ENCODE data around the gene PKNOX2. TPM values are rescaled to one million over a fixed set of nuclear protein-coding genes. Genes with fewer than 3 reads are reported as not detected.

Gene PKNOX2
- total and polyA plus RNA-seq, 4 experiments from 2014 or later = not detected

DNA sequence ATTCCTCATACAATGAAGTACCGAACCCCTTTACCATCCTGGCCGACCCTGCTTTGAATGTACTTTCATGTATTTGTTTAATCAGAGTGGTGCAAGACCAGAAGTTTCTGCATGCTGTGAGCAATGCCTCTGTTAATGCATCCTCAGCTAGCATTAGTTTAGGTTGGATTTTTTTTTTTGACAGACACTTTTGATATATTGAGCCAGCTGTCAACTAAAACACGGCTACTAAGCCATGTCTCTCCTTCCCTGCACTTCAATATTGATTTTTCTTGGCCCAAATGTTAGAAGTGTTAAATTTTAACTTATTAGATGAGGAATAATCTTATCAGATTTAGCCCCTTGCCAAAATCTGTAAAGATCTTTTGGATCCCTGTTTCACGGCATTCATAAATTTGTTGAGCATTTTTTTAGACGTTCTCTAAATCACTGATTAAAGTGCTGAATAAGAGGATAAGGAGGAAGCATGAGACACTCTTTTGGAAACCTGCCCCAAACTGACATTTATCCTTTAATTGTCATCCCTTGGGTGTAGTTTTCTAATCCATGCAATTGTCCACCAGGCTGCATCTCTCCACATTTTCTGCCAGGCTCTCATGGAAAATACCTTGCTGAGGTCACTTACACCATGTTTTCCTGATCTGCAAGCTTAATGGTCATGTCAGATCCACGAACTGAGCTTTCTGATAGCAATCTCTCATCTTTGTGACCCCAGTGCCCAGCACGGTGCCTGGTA lies 200.8 kb downstream of the PKNOX2 start:
- Histone ChIP-seq H3K4me3 (ENCODE audit: low read length in 2 of 2) (no peak overlapping the region), H3K4me1 (ENCODE audit: insufficient read depth, low read length) (no peaks in the 10 kb centered on the region), H3K36me3 (ENCODE audit: insufficient read depth, low read length) (no peaks in the 10 kb centered on the region), H3K9me3 (ENCODE audit: control insufficient read depth in 1 of 2, low read length in 2 of 2) (no peaks in the 10 kb centered on the region), H3K27ac (ENCODE audit: low read depth, low read length) (no peak overlapping the region), H3K27me3 (ENCODE audit: insufficient read depth, low read length) (no peaks in the 10 kb centered on the region)
- intact Hi-C loops (cut with micrococcal nuclease) = no loop called here
- Mint-ChIP-seq H3K36me3 (no peaks in the 10 kb centered on the region), H3K27me3 (peaks cover 8 to 12% of the 10 kb centered on the region in 2 donors), H3K4me3 (no peak overlapping the region), H3K9me3 (no peaks in the 10 kb centered on the region), H3K27ac (no peak overlapping the region), H3K4me1 (no peaks in the 10 kb centered on the region)
- ChIA-PET POLR2A (ENCODE audit: partially characterized antibody) (no interaction called here), CTCF (ENCODE audit: partially characterized antibody) (interaction anchor here (1.3 kb wide), 1 partner anchor 20 kb away, joined by 4 read pairs; no protein-coding TSS in a partner anchor)
- no peak for DNase-seq

GRCh38 chr11:125367710-125368109 lies 203.2 kb downstream of the PKNOX2 start:
- Histone ChIP-seq H3K27ac (ENCODE audit: low read depth, low read length) (no peak overlapping the region), H3K4me3 (ENCODE audit: low read length in 2 of 2) (no peak overlapping the region), H3K9me3 (ENCODE audit: control insufficient read depth in 1 of 2, low read length in 2 of 2) (no peaks in the 10 kb centered on the region), H3K27me3 (ENCODE audit: insufficient read depth, low read length) (no peaks in the 10 kb centered on the region), H3K36me3 (ENCODE audit: insufficient read depth, low read length) (no peaks in the 10 kb centered on the region), H3K4me1 (ENCODE audit: insufficient read depth, low read length) (no peaks in the 10 kb centered on the region)
- H3K4me1 Mint-ChIP-seq = peaks cover 0 to 2% (median 0%) of the 10 kb centered on the region in 4 donors
- ChIA-PET POLR2A (ENCODE audit: partially characterized antibody) (no interaction called here), CTCF (ENCODE audit: partially characterized antibody) (interaction anchor here (1.0 kb wide), 1 partner anchor 37 kb away, joined by 3 read pairs; no protein-coding TSS in a partner anchor)
- H3K36me3 Mint-ChIP-seq = no peaks in the 10 kb centered on the region
- peaks cover 23 to 26% of the 10 kb centered on the region in 2 donors for H3K27me3 Mint-ChIP-seq
- no peak for DNase-seq
- no peak overlapping the region for H3K27ac Mint-ChIP-seq
- no peaks in the 10 kb centered on the region for H3K9me3 Mint-ChIP-seq
- intact Hi-C loops (cut with micrococcal nuclease) = no loop called here
- H3K4me3 Mint-ChIP-seq = no peak overlapping the region

DNA sequence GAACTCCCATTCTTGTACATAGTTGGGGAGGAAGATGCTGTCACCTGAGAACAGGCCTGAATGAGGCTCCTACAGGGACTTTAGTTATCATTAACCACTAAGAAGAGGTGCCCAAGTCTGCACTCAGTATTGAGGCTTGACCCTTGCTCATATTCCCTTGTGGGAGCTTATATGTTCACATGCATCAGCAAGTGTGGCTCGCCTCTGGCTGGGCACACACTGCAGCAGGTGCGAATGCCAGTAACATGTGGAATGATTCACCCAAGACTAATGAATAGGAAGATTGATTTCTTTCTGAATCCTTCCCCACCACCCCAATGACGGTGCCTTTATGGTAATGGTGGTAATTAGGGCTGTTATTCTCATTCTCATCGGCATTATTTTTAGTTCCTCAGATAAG lies 204.2 kb downstream of the PKNOX2 start:
- Mint-ChIP-seq H3K9me3 (no peaks in the 10 kb centered on the region), H3K4me1 (peaks cover 0 to 2% (median 0%) of the 10 kb centered on the region in 4 donors), H3K27ac (no peak overlapping the region), H3K27me3 (peaks cover 21 to 28% of the 10 kb centered on the region in 2 donors), H3K4me3 (no peak overlapping the region), H3K36me3 (no peaks in the 10 kb centered on the region)
- H3K4me1 ChIP-seq (ENCODE audit: insufficient read depth, low read length) = no peaks in the 10 kb centered on the region
- no peak overlapping the region for H3K27ac ChIP-seq (ENCODE audit: low read depth, low read length)
- no peaks in the 10 kb centered on the region for H3K36me3 ChIP-seq (ENCODE audit: insufficient read depth, low read length)
- H3K9me3 ChIP-seq (ENCODE audit: control insufficient read depth in 1 of 2, low read length in 2 of 2) = no peaks in the 10 kb centered on the region
- POLR2A ChIA-PET (ENCODE audit: partially characterized antibody) = no interaction called here
- intact Hi-C loops (cut with micrococcal nuclease) = no loop called here
- CTCF ChIA-PET (ENCODE audit: partially characterized antibody) = no interaction called here
- no peak for DNase-seq
- no peaks in the 10 kb centered on the region for H3K27me3 ChIP-seq (ENCODE audit: insufficient read depth, low read length)
- H3K4me3 ChIP-seq (ENCODE audit: low read length in 2 of 2) = no peak overlapping the region

GRCh38 chr11:125369808-125370207 lies 205.3 kb downstream of the PKNOX2 start:
- Histone ChIP-seq H3K4me1 (ENCODE audit: insufficient read depth, low read length) (no peaks in the 10 kb centered on the region), H3K27me3 (ENCODE audit: insufficient read depth, low read length) (no peaks in the 10 kb centered on the region), H3K27ac (ENCODE audit: low read depth, low read length) (no peak overlapping the region), H3K4me3 (ENCODE audit: low read length in 2 of 2) (no peak overlapping the region), H3K36me3 (ENCODE audit: insufficient read depth, low read length) (no peaks in the 10 kb centered on the region), H3K9me3 (ENCODE audit: control insufficient read depth in 1 of 2, low read length in 2 of 2) (no peaks in the 10 kb centered on the region)
- DNase-seq = no peak
- no peaks in the 10 kb centered on the region for H3K36me3 Mint-ChIP-seq
- H3K4me3 Mint-ChIP-seq = no peak overlapping the region
- no peak overlapping the region for H3K27ac Mint-ChIP-seq
- POLR2A ChIA-PET (ENCODE audit: partially characterized antibody) = no interaction called here
- CTCF ChIA-PET (ENCODE audit: partially characterized antibody) = no interaction called here
- H3K4me1 Mint-ChIP-seq = peaks cover 0 to 2% (median 0%) of the 10 kb centered on the region in 4 donors
- intact Hi-C loops (cut with micrococcal nuclease) = no loop called here
- H3K27me3 Mint-ChIP-seq = peaks cover 19 to 28% of the 10 kb centered on the region in 2 donors
- no peaks in the 10 kb centered on the region for H3K9me3 Mint-ChIP-seq

DNA sequence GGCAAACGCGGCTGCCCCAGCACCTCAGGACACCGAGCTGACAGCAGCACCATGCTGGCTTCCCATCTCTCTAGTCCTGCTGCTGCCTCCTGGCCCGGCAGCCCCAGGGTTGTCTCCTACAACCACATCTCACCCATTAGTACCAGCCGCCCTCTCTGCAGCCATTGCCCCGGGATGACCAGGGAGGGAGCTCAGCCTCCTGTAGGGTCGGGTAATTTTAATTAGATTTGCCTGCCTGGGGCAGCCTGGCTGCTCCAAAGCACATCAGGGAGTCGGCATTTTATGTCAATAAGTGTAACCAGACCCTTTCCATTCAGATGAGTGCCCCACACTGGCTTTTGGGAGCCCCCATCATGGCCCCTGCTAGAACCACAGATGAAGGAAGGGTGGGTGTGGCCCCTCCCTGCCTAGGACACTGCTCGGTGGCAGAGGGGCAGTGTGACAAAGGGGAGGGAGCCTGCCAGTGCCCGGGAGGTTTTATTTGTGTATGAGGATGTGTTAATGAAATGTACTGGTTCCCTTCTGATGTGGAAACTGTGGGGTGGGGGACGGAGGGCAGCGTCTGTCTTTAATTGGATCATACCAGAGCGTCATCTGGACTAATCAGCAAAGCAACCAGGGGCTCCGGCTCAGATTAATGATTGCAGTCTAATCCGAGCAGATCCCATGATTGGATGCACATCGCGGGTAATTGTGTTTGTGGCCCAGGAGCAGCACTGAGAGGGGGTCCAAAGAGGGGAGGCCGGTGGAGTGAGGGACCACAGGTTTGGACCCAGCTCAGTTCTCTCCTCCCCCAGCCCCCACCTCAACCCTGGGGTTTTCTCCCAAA lies 206.2 kb downstream of the PKNOX2 start:
- H3K4me3 ChIP-seq (ENCODE audit: low read length in 2 of 2) = no peak overlapping the region
- H3K4me1 ChIP-seq (ENCODE audit: insufficient read depth, low read length) = no peaks in the 10 kb centered on the region
- ChIA-PET CTCF (ENCODE audit: partially characterized antibody) (no interaction called here), POLR2A (ENCODE audit: partially characterized antibody) (no interaction called here)
- intact Hi-C loops (cut with micrococcal nuclease) = no loop called here
- Mint-ChIP-seq H3K4me1 (peaks cover 0 to 2% (median 0%) of the 10 kb centered on the region in 4 donors), H3K27me3 (peaks cover 23 to 35% of the 10 kb centered on the region in 2 donors), H3K36me3 (no peaks in the 10 kb centered on the region), H3K9me3 (no peaks in the 10 kb centered on the region), H3K27ac (no peak overlapping the region), H3K4me3 (no peak overlapping the region)
- H3K27me3 ChIP-seq (ENCODE audit: insufficient read depth, low read length) = no peaks in the 10 kb centered on the region
- H3K9me3 ChIP-seq (ENCODE audit: control insufficient read depth in 1 of 2, low read length in 2 of 2) = no peaks in the 10 kb centered on the region
- no peak overlapping the region for H3K27ac ChIP-seq (ENCODE audit: low read depth, low read length)
- DNase-seq = no peak
- H3K36me3 ChIP-seq (ENCODE audit: insufficient read depth, low read length) = no peaks in the 10 kb centered on the region

DNA sequence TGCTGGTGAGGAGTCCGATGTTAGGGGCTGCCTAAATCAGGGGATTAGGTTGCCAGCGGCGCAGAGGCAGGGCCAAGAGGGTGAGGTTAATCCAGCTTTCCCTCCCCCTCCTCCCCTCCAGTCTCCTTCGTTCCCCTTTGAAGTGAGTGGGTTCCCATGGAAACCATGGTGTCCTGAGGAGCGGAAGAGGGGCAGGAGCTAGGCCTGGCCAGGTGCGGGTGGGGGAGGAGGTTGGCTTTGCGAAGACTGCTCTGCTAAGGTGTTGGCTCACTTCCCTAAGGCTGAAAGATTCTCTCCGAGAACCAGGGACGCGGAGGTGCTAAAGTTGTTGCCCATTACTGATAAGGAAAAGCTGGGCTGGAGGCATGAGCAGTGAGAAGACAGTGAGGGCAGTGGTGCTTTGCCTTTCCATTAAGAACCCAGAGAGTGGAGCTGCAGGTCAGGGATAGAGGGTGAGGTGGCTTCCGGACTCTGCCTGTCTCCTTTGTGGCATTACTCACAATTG lies 206.9 kb downstream of the PKNOX2 start:
- Mint-ChIP-seq H3K27ac (no peak overlapping the region), H3K9me3 (no peaks in the 10 kb centered on the region), H3K27me3 (peaks cover 25 to 39% of the 10 kb centered on the region in 2 donors), H3K4me1 (peaks cover 0 to 2% (median 0%) of the 10 kb centered on the region in 4 donors), H3K36me3 (no peaks in the 10 kb centered on the region), H3K4me3 (no peak overlapping the region)
- Histone ChIP-seq H3K4me3 (ENCODE audit: low read length in 2 of 2) (no peak overlapping the region), H3K36me3 (ENCODE audit: insufficient read depth, low read length) (no peaks in the 10 kb centered on the region), H3K27ac (ENCODE audit: low read depth, low read length) (no peak overlapping the region), H3K27me3 (ENCODE audit: insufficient read depth, low read length) (no peaks in the 10 kb centered on the region), H3K4me1 (ENCODE audit: insufficient read depth, low read length) (no peaks in the 10 kb centered on the region), H3K9me3 (ENCODE audit: control insufficient read depth in 1 of 2, low read length in 2 of 2) (no peaks in the 10 kb centered on the region)
- POLR2A ChIA-PET (ENCODE audit: partially characterized antibody) = no interaction called here
- CTCF ChIA-PET (ENCODE audit: partially characterized antibody) = no interaction called here
- intact Hi-C loops (cut with micrococcal nuclease) = no loop called here
- no peak for DNase-seq

GRCh38 chr11:125372088-125372487 lies 207.5 kb downstream of the PKNOX2 start:
- H3K36me3 ChIP-seq (ENCODE audit: insufficient read depth, low read length) = no peaks in the 10 kb centered on the region
- no peaks in the 10 kb centered on the region for H3K9me3 Mint-ChIP-seq
- peaks cover 0 to 2% (median 0%) of the 10 kb centered on the region in 4 donors for H3K4me1 Mint-ChIP-seq
- H3K9me3 ChIP-seq (ENCODE audit: control insufficient read depth in 1 of 2, low read length in 2 of 2) = no peaks in the 10 kb centered on the region
- intact Hi-C loops (cut with micrococcal nuclease) = no loop called here
- POLR2A ChIA-PET (ENCODE audit: partially characterized antibody) = no interaction called here
- H3K27ac ChIP-seq (ENCODE audit: low read depth, low read length) = no peak overlapping the region
- H3K27me3 ChIP-seq (ENCODE audit: insufficient read depth, low read length) = no peaks in the 10 kb centered on the region
- H3K36me3 Mint-ChIP-seq = no peaks in the 10 kb centered on the region
- H3K4me3 Mint-ChIP-seq = no peak overlapping the region
- no peak overlapping the region for H3K27ac Mint-ChIP-seq
- H3K27me3 Mint-ChIP-seq = peaks cover 25 to 42% of the 10 kb centered on the region in 2 donors
- no peaks in the 10 kb centered on the region for H3K4me1 ChIP-seq (ENCODE audit: insufficient read depth, low read length)
- no peak for DNase-seq
- H3K4me3 ChIP-seq (ENCODE audit: low read length in 2 of 2) = no peak overlapping the region
- CTCF ChIA-PET (ENCODE audit: partially characterized antibody) = no interaction called here

Data from CD4-positive, alpha-beta memory T cell (primary cell).